Measurements from ENCODE around the gene DEGS2. TPM values are rescaled to one million over a fixed set of nuclear protein-coding genes. Genes with fewer than 3 reads are reported as not detected.

DEGS2 gene
- total RNA-seq, 1 experiment from 2014 or later = 1.8 TPM

- RAD21 ChIA-PET (ENCODE audit: low non-redundant PET in 1 of 2, low total read pairs in 2 of 2, uncharacterized antibody in 2 of 2, unreplicated experiment in 2 of 2) = no interaction called here
- POLR2A ChIA-PET = no interaction called here
- Histone ChIP-seq H3K27me3 (ENCODE audit: insufficient read depth, low read length) (no peaks in the 10 kb centered on the region), H3K9me3 (ENCODE audit: control insufficient read depth in 1 of 2, insufficient read depth in 1 of 2, low read depth in 1 of 2, low read length in 2 of 2) (no peaks in the 10 kb centered on the region), H3K79me2 (ENCODE audit: insufficient read depth, low read length) (no peaks in the 10 kb centered on the region), H3K9me2 (ENCODE audit: insufficient read depth) (no peaks in the 10 kb centered on the region), H3K4me1 (ENCODE audit: control insufficient read depth in 1 of 2, insufficient read depth in 2 of 2, low read length in 2 of 2) (no peaks in the 10 kb centered on the region), H3K36me3 (ENCODE audit: control insufficient read depth in 1 of 2, insufficient read depth in 2 of 2, low read length in 2 of 2) (no peaks in the 10 kb centered on the region), H3K4me3 (replicated peaks in 1 of 2; ENCODE audit: low read depth in 1 of 2, low read length in 2 of 2) (no peak overlapping the region), H3K4me2 (ENCODE audit: low read length) (no peak overlapping the region), H2AFZ (ENCODE audit: low read depth, low read length, poor library complexity, severe bottlenecking) (no peak overlapping the region), H4K20me1 (ENCODE audit: insufficient read depth) (no peaks in the 10 kb centered on the region), H3K9ac (ENCODE audit: low read length) (no peak overlapping the region), H3K27ac (ENCODE audit: low read depth, low read length) (no peak overlapping the region)
- TF ChIP-seq, protein P1, sequence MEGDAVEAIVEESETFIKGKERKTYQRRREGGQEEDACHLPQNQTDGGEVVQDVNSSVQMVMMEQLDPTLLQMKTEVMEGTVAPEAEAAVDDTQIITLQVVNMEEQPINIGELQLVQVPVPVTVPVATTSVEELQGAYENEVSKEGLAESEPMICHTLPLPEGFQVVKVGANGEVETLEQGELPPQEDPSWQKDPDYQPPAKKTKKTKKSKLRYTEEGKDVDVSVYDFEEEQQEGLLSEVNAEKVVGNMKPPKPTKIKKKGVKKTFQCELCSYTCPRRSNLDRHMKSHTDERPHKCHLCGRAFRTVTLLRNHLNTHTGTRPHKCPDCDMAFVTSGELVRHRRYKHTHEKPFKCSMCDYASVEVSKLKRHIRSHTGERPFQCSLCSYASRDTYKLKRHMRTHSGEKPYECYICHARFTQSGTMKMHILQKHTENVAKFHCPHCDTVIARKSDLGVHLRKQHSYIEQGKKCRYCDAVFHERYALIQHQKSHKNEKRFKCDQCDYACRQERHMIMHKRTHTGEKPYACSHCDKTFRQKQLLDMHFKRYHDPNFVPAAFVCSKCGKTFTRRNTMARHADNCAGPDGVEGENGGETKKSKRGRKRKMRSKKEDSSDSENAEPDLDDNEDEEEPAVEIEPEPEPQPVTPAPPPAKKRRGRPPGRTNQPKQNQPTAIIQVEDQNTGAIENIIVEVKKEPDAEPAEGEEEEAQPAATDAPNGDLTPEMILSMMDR (IDR thresholded peaks at IDR 0.05 in 2 of 3, conservative IDR thresholded peaks at IDR 0.05 in 1 of 3; ENCODE audit: borderline replicate concordance in 1 of 3, insufficient read depth in 1 of 3, low read depth in 2 of 3, low read length in 2 of 3) = no peak
- TF ChIP-seq SRF (IDR thresholded peaks at IDR 0.05; ENCODE audit: low read depth) (no peak), TCF7L2 (IDR thresholded peaks at IDR 0.05; ENCODE audit: borderline replicate concordance, extremely low read depth, insufficient read depth, insufficient read length) (no peak), POLR2AphosphoS5 (IDR thresholded peaks at IDR 0.05; ENCODE audit: low read depth, low read length) (no peak), CBX3 (IDR thresholded peaks at IDR 0.05; ENCODE audit: low read depth) (no peak), ZFX (IDR thresholded peaks at IDR 0.05) (no peak)
- intact Hi-C loops (cut with micrococcal nuclease) = no loop called here
- CTCF ChIA-PET = no interaction called here
- BruUV-seq (replicated peaks) = no TSS peak
- DNase-seq (ENCODE audit: low read depth, low spot score) = no peak
- no peak for ATAC-seq
Measured at GRCh38 chr14:100165376-100165775, 5.9 kb upstream of the DEGS2 start.

DNA sequence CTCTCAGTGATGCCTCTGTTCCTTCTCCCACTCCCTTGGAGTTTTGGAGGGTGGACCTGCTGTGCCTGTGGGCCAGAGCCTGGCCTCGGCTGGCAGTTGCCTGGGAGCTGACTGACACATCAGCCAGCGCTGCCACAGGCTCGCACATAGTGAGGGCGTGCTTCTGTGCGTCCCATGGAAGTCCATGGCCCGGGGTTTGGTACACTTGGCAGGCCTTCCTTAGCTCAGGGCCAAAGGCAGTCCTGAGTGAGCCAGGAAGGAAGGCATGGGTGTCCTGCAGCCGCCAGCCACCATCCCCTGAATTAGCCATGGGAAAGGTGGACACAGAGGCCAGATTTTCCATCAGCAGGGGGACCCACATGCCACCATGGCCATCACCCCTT, 1.1 kb upstream of the DEGS2 start:
- Histone ChIP-seq H3K9ac (ENCODE audit: low read length) (no peak overlapping the region), H2AFZ (ENCODE audit: low read depth, low read length, poor library complexity, severe bottlenecking) (no peak overlapping the region), H3K27me3 (ENCODE audit: insufficient read depth, low read length) (no peaks in the 10 kb centered on the region), H3K9me3 (ENCODE audit: control insufficient read depth in 1 of 2, insufficient read depth in 1 of 2, low read depth in 1 of 2, low read length in 2 of 2) (no peaks in the 10 kb centered on the region), H3K9me2 (ENCODE audit: insufficient read depth) (no peaks in the 10 kb centered on the region), H3K4me3 (replicated peaks in 1 of 2; ENCODE audit: low read depth in 1 of 2, low read length in 2 of 2) (no peak overlapping the region), H3K4me1 (ENCODE audit: control insufficient read depth in 1 of 2, insufficient read depth in 2 of 2, low read length in 2 of 2) (no peaks in the 10 kb centered on the region; a peak in 1 of 4 replicates), H3K36me3 (ENCODE audit: control insufficient read depth in 1 of 2, insufficient read depth in 2 of 2, low read length in 2 of 2) (no peaks in the 10 kb centered on the region), H3K79me2 (ENCODE audit: insufficient read depth, low read length) (no peaks in the 10 kb centered on the region), H4K20me1 (ENCODE audit: insufficient read depth) (no peaks in the 10 kb centered on the region), H3K27ac (ENCODE audit: low read depth, low read length) (no peak overlapping the region), H3K4me2 (ENCODE audit: low read length) (no peak overlapping the region)
- intact Hi-C loops (cut with micrococcal nuclease) = no loop called here
- ChIA-PET POLR2A (no interaction called here), CTCF (interaction anchor here (1.7 kb wide), 1 partner anchor 32 kb away, joined by 4 read pairs; no protein-coding TSS in a partner anchor), RAD21 (ENCODE audit: low non-redundant PET in 1 of 2, low total read pairs in 2 of 2, uncharacterized antibody in 2 of 2, unreplicated experiment in 2 of 2) (no interaction called here)
- ATAC-seq (no peak), DNase-seq (ENCODE audit: low read depth, low spot score) (no peak)
- BruUV-seq (replicated peaks) = no TSS peak
- TF ChIP-seq CEBPB (IDR thresholded peaks at IDR 0.05; ENCODE audit: low read depth) (no peak), FOSL1 (IDR thresholded peaks at IDR 0.05; ENCODE audit: low read depth) (no peak), EGR1 (IDR thresholded peaks at IDR 0.05; ENCODE audit: low read depth) (no peak), EZH2phosphoT487 (IDR thresholded peaks at IDR 0.05; ENCODE audit: borderline replicate concordance) (no peak), CBX3 (IDR thresholded peaks at IDR 0.05; ENCODE audit: low read depth) (no peak), SRF (IDR thresholded peaks at IDR 0.05; ENCODE audit: low read depth) (no peak), RAD21 (IDR thresholded peaks at IDR 0.05; ENCODE audit: low read depth) (no peak), MAX (IDR thresholded peaks at IDR 0.05) (no peak), ZBTB33 (IDR thresholded peaks at IDR 0.05; ENCODE audit: extremely low read depth, insufficient replicate concordance, low read length) (no peak), TCF7L2 (IDR thresholded peaks at IDR 0.05; ENCODE audit: borderline replicate concordance, extremely low read depth, insufficient read depth, insufficient read length) (no peak), SIN3A (IDR thresholded peaks at IDR 0.05; ENCODE audit: low read depth) (no peak), ZFX (IDR thresholded peaks at IDR 0.05) (no peak)
- TF ChIP-seq, protein P1 (IDR thresholded peaks at IDR 0.05 in 2 of 3, conservative IDR thresholded peaks at IDR 0.05 in 1 of 3; ENCODE audit: borderline replicate concordance in 1 of 3, insufficient read depth in 1 of 3, low read depth in 2 of 3, low read length in 2 of 3) = no peak
